Ovary (tissue), 3 donors: ENCODE measurements around the gene RAET1L.

ENCODE experiments used
- CTCF ChIP-seq, 3 donors: fragments of 450-650 bp in 2 of 3; fragments of 200-600 bp in 1 of 3; IDR thresholded peaks; one replicate each; pipeline versions ENCODE4 v1.5.1 to v1.8.0; 2016 to 2022; ENCODE audit warnings: antibody characterized with exemption in 3 of 3, mild to moderate bottlenecking in 1 of 3
- POLR2A ChIP-seq: fragments of 450-650 bp; IDR thresholded peaks from one replicate; pipeline ENCODE4 v1.6.1; 2017; ENCODE audit warnings: antibody characterized with exemption, mild to moderate bottlenecking, moderate library complexity
- donor health status: DM: no; HTN: no; CAD: no.

- TF ChIP-seq CTCF (IDR thresholded peaks at IDR 0.05) (no peak), POLR2A (no peak)
These were observed 30.8 kb upstream of the RAET1L start for GRCh38 chr6:150056156-150056555.
